Superior temporal gyrus (tissue), 1 donor: ENCODE results near the gene CDC42BPG.
"Not testable (repeated sequence)": the region's sequence is repeated elsewhere in the genome, so short reads cannot be mapped to it uniquely, and the experiment has no call there.

Experiments
- DNase-seq: peaks from one replicate; pipeline ENCODE4 v3.0.0-alpha.2; 2016; ENCODE audit errors: extremely low spot score

The CDC42BPG gene

GRCh38 chr11:64849598-64850356, 5.3 kb upstream of the CDC42BPG start:
- no peak for DNase-seq

- no peak for DNase-seq
Measured at GRCh38 chr11:64848826-64849597, 4.6 kb upstream of the CDC42BPG start.

- DNase-seq, result no peak
Measured at GRCh38 chr11:64848214-64848825, 3.9 kb upstream of the CDC42BPG start.

- peak; percentile 95 for DNase-seq
Measured at GRCh38 chr11:64846998-64847666, 2.7 kb upstream of the CDC42BPG start.

- not testable (repeated sequence) for DNase-seq
Measured at GRCh38 chr11:64845776-64846129, 1.3 kb upstream of the CDC42BPG start.

GRCh38 chr11:64845129-64845775, 799 bp upstream of the CDC42BPG start:
- DNase-seq, result no peak

GRCh38 chr11:64843686-64844329, 645 bp downstream of the CDC42BPG start:
- no peak for DNase-seq

GRCh38 chr11:64842851-64843685, 1.4 kb downstream of the CDC42BPG start:
- no peak for DNase-seq

GRCh38 chr11:64842366-64842759, 2.1 kb downstream of the CDC42BPG start:
- no peak for DNase-seq

- DNase-seq, result no peak
Measured at GRCh38 chr11:64841592-64842365, 2.7 kb downstream of the CDC42BPG start.

GRCh38 chr11:64839887-64840782, 4.3 kb downstream of the CDC42BPG start:
- no peak for DNase-seq

GRCh38 chr11:64839335-64839734, 5.1 kb downstream of the CDC42BPG start:
- no peak for DNase-seq

- DNase-seq, result no peak
Measured at GRCh38 chr11:64838600-64839334, 5.7 kb downstream of the CDC42BPG start.

GRCh38 chr11:64837887-64838351, 6.5 kb downstream of the CDC42BPG start:
- DNase-seq, result no peak

- DNase-seq, result no peak
Measured at GRCh38 chr11:64836448-64837072, 7.9 kb downstream of the CDC42BPG start.

GRCh38 chr11:64835616-64836447, 8.6 kb downstream of the CDC42BPG start:
- no peak for DNase-seq
